ENCODE measurements around the gene ZBTB24.

Gene ZBTB24

GRCh38 chr6:109475625-109476024, 7.4 kb downstream of the ZBTB24 start:
- TF ChIP-seq EP300 (IDR thresholded peaks at IDR 0.05; ENCODE audit: borderline replicate concordance) = no peak
- TF ChIP-seq TEAD4 (IDR thresholded peaks at IDR 0.05) = no peak
- TF ChIP-seq CREB1 (IDR thresholded peaks at IDR 0.05; ENCODE audit: low read depth) = no peak
- no peak for TF ChIP-seq TCF12 (IDR thresholded peaks at IDR 0.05; ENCODE audit: low read depth)
- no peak for TF ChIP-seq EGR1 (IDR thresholded peaks at IDR 0.05)
- TF ChIP-seq CEBPB (IDR thresholded peaks at IDR 0.05) = no peak
- no peak for TF ChIP-seq NFIC (IDR thresholded peaks at IDR 0.05)
- TF ChIP-seq MAX (IDR thresholded peaks at IDR 0.05) = no peak
- no peak for TF ChIP-seq FOXM1 (IDR thresholded peaks at IDR 0.05; ENCODE audit: borderline replicate concordance, low read depth)

GRCh38 chr6:109474995-109475394, 8.0 kb downstream of the ZBTB24 start:
- no peak for TF ChIP-seq TAF1 (IDR thresholded peaks at IDR 0.05; ENCODE audit: low read depth)
- no peak for TF ChIP-seq MAX (IDR thresholded peaks at IDR 0.05)
- no peak for TF ChIP-seq TEAD4 (IDR thresholded peaks at IDR 0.05)
- no peak for TF ChIP-seq CEBPB (IDR thresholded peaks at IDR 0.05)
- TF ChIP-seq TCF12 (IDR thresholded peaks at IDR 0.05; ENCODE audit: low read depth) = no peak

- TF ChIP-seq NFIC (IDR thresholded peaks at IDR 0.05) (no peak), YY1 (IDR thresholded peaks at IDR 0.05; ENCODE audit: low read depth) (no peak), TCF12 (IDR thresholded peaks at IDR 0.05; ENCODE audit: low read depth) (no peak), CEBPB (IDR thresholded peaks at IDR 0.05) (no peak), ZBTB7A (IDR thresholded peaks at IDR 0.05; ENCODE audit: low read depth) (no peak), MAX (IDR thresholded peaks at IDR 0.05) (no peak), EGR1 (IDR thresholded peaks at IDR 0.05) (no peak), REST (IDR thresholded peaks at IDR 0.05; ENCODE audit: low read depth) (no peak), USF1 (IDR thresholded peaks at IDR 0.05) (no peak), TEAD4 (IDR thresholded peaks at IDR 0.05) (no peak), RAD21 (IDR thresholded peaks at IDR 0.05; ENCODE audit: low read depth) (no peak), FOXM1 (IDR thresholded peaks at IDR 0.05; ENCODE audit: borderline replicate concordance, low read depth) (no peak), CREB1 (IDR thresholded peaks at IDR 0.05; ENCODE audit: low read depth) (no peak), EP300 (IDR thresholded peaks at IDR 0.05; ENCODE audit: borderline replicate concordance) (no peak), TAF1 (IDR thresholded peaks at IDR 0.05; ENCODE audit: low read depth) (no peak)
Observed at GRCh38 chr6:109473120-109473519, 9.9 kb downstream of the ZBTB24 start.

- TF ChIP-seq RAD21 (IDR thresholded peaks at IDR 0.05; ENCODE audit: low read depth) = no peak
- TF ChIP-seq YY1 (IDR thresholded peaks at IDR 0.05; ENCODE audit: low read depth) = no peak
- TF ChIP-seq ZBTB7A (IDR thresholded peaks at IDR 0.05; ENCODE audit: low read depth) = no peak
- no peak for TF ChIP-seq CEBPB (IDR thresholded peaks at IDR 0.05)
- TF ChIP-seq EGR1 (IDR thresholded peaks at IDR 0.05) = no peak
- no peak for TF ChIP-seq CREB1 (IDR thresholded peaks at IDR 0.05; ENCODE audit: low read depth)
- TF ChIP-seq TCF12 (IDR thresholded peaks at IDR 0.05; ENCODE audit: low read depth) = no peak
- no peak for TF ChIP-seq MAX (IDR thresholded peaks at IDR 0.05)
- TF ChIP-seq EP300 (IDR thresholded peaks at IDR 0.05; ENCODE audit: borderline replicate concordance) = no peak
- TF ChIP-seq REST (IDR thresholded peaks at IDR 0.05; ENCODE audit: low read depth) = no peak
- TF ChIP-seq TAF1 (IDR thresholded peaks at IDR 0.05; ENCODE audit: low read depth) = no peak
- no peak for TF ChIP-seq TEAD4 (IDR thresholded peaks at IDR 0.05)
- TF ChIP-seq USF1 (IDR thresholded peaks at IDR 0.05) = no peak
- no peak for TF ChIP-seq NFIC (IDR thresholded peaks at IDR 0.05)
- no peak for TF ChIP-seq FOXM1 (IDR thresholded peaks at IDR 0.05; ENCODE audit: borderline replicate concordance, low read depth)
Observed at GRCh38 chr6:109472132-109472995, 10.7 kb downstream of the ZBTB24 start.

- no peak for TF ChIP-seq TAF1 (IDR thresholded peaks at IDR 0.05; ENCODE audit: low read depth)
- no peak for TF ChIP-seq MAX (IDR thresholded peaks at IDR 0.05)
- no peak for TF ChIP-seq TCF12 (IDR thresholded peaks at IDR 0.05; ENCODE audit: low read depth)
- no peak for TF ChIP-seq EP300 (IDR thresholded peaks at IDR 0.05; ENCODE audit: borderline replicate concordance)
- TF ChIP-seq FOXM1 (IDR thresholded peaks at IDR 0.05; ENCODE audit: borderline replicate concordance, low read depth) = no peak
- TF ChIP-seq TEAD4 (IDR thresholded peaks at IDR 0.05) = no peak
- TF ChIP-seq RAD21 (IDR thresholded peaks at IDR 0.05; ENCODE audit: low read depth) = no peak
- TF ChIP-seq CEBPB (IDR thresholded peaks at IDR 0.05) = no peak
- no peak for TF ChIP-seq NFIC (IDR thresholded peaks at IDR 0.05)
- no peak for TF ChIP-seq EGR1 (IDR thresholded peaks at IDR 0.05)
- TF ChIP-seq USF1 (IDR thresholded peaks at IDR 0.05) = no peak
- no peak for TF ChIP-seq YY1 (IDR thresholded peaks at IDR 0.05; ENCODE audit: low read depth)
- TF ChIP-seq ZBTB7A (IDR thresholded peaks at IDR 0.05; ENCODE audit: low read depth) = no peak
- no peak for TF ChIP-seq REST (IDR thresholded peaks at IDR 0.05; ENCODE audit: low read depth)
- TF ChIP-seq CREB1 (IDR thresholded peaks at IDR 0.05; ENCODE audit: low read depth) = no peak
Observed at GRCh38 chr6:109471105-109471810, 11.8 kb downstream of the ZBTB24 start.
